Cortex of kidney (tissue), 1 donor: ENCODE measurements around the gene ASPDH.

Experiments
- DNase-seq: peaks from one replicate; lab custom pipeline; 2025; lab: John Stamatoyannopoulos, UW

ASPDH gene

GRCh38 chr19:50513746-50514345, at the start of gene ASPDH:
TSS of gene ASPDH (minus strand) at chr19:50513913. CDS start at chr19:50513823, 90 bp downstream.
- no peak for DNase-seq

DNA sequence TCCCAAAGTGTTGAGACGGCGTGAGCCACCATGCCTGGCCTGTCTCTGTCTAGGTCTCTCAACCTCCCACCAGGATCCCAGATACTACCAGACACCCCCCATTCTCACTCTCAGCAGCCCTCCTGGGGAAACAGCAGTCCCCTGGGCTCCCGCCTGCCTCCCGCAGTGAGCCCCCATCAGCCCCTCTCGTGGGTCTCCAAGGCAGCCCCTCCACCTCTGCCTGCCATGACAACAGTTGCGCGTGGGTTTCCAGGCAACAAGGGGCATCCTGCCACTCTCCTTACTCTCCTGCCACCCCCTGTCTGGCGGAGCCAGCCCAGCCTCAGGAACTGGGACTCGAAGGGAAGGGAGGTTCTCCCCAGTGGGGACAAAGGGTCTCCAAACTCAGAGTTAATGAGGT, 49.3 kb upstream of the ASPDH start:
- no peak for DNase-seq

DNA sequence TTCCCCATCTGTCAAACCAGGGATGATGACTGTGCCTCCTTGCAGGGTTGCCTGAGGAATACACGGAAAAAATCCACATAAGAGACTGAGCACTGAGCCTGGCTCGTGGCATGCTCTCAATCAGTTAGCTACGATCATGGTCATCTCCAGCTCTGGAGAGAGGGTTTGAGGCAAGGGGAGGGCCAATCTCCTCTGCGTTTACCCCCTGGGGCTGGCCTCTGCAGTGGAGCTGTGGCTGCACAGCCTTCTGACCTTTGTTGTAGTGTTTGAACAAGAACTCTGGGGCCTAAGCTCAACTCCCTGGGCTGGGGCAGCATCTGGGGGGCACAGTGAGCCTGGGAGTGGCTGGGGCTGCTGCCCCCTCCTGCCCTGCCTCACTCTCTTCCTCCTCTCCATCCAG, 48.6 kb upstream of the ASPDH start:
- DNase-seq, result no peak

- DNase-seq, result no peak
Measured at GRCh38 chr19:50559636-50560035, 45.9 kb upstream of the ASPDH start.

- DNase-seq, result no peak
Measured at GRCh38 chr19:50558449-50558848, 44.7 kb upstream of the ASPDH start.

GRCh38 chr19:50558039-50558438, 44.3 kb upstream of the ASPDH start:
- DNase-seq, result no peak

- DNase-seq, result no peak
Measured at GRCh38 chr19:50557009-50557613, 43.4 kb upstream of the ASPDH start.

- DNase-seq, result no peak
Measured at GRCh38 chr19:50556282-50557008, 42.7 kb upstream of the ASPDH start.

GRCh38 chr19:50555450-50556281, 42.0 kb upstream of the ASPDH start:
- no peak for DNase-seq

DNA sequence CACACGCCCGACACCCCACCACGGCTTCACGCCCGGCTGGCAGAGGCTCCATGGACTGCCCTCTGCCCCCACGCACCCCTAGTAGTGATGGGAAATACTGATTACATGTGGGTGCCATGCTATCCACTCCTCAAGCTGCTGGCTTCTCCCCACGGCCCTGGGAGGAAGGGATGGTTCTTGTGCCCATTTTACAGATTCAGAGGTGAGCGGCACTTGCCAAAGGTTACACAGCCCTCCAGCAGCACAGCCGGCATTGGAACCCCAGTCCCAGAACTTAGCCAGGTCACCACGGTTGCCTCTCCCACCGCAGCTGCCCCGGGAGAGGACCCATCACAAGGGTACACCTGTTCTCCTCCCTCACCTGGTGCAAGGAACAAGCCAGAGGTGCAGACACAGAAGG, 41.3 kb upstream of the ASPDH start:
- no peak for DNase-seq

DNA sequence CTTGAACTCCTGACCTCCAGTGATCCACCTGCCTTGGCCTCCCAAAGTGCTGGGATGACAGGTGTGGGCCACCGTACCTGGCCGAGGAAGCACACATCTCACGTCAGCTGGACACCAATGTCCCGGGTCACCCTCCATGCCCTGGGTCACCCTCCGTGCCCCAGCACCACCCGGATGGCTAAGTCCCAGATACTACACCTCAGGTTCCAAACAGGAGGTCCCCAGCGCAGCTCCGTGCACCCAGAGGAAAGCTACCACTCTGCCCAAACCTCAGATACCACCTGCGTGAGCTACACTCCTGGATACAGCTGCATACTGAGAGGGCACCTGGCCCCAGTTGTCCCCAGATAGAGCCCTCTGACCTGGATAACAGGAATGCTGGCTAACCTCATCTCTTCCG, 40.5 kb upstream of the ASPDH start:
- DNase-seq, result no peak

- DNase-seq, result no peak
Measured at GRCh38 chr19:50553134-50553703, 39.5 kb upstream of the ASPDH start.

DNA sequence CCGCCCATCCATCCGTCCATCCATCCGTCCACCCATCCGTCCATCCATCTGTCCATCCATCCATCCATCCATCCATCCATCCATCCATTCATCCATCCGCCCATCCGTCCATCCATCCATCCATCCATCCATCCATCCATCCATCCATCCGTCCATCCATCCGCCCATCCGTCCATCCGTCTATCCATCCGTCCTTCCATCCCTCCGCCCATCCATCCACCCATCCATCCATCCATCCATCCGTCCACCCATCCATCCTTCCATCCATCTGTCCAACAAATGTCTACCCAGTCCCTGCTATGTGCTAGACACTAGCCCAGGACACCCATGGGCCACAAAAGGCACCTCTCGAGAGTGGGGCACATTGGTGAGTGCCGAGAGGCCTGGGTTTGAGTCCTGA, 38.8 kb upstream of the ASPDH start:
- DNase-seq, result no peak

GRCh38 chr19:50551715-50552187, 38.0 kb upstream of the ASPDH start:
- no peak for DNase-seq

DNA sequence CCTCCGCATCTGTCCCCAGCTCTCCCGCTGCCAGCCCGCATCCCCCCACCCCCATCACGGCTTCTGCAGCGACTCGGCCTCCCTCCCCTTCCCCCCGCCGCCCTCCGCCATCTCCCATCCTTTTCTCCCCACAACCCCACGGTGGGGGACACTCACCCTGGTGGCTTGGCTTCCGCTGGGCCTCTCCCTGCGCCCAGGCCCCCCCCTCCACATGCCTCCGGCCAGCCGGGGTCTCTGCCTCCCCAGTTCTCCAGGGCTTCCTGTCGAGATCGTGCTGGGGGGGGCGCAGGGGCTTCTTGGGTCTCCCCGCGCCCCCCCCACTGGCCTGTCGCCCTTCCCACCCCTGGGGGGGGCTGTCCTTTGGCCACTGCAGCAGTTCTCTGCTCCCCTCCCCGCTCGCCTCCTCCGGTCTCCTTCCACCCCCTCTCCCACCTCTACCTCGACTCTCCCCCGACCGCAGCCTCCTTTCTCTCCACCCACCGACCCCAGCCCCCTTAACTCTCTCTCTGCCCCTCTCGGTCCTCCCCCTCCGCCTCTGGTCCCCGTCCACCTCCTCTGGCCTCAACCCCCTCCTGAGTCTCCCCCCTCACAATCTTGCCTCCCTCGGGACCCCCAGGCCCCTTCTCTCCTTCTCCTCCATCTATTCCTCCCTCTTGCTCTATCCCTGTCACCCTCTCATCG, 37.5 kb upstream of the ASPDH start:
- DNase-seq, result no peak

DNA sequence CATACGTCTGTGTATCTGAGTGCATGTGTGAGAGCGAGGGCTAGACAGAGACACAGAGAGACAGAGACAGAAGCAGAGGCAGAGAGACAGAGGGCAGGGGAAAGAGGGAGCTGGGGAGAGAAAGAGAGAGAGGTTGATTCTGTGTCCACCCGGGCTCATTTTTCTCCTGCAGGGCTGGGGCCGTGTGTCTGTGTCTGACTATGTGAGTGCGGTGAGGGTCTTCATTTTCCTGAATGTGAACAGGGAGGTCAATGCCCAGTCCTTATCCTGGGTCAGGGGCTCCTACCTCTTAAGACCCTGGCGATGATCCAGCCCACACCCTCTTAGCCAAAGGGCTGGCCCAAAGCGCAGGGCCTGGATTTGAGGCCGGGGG, 36.9 kb upstream of the ASPDH start:
- no peak for DNase-seq

- DNase-seq, result no peak
Measured at GRCh38 chr19:50549927-50550593, 36.3 kb upstream of the ASPDH start.

DNA sequence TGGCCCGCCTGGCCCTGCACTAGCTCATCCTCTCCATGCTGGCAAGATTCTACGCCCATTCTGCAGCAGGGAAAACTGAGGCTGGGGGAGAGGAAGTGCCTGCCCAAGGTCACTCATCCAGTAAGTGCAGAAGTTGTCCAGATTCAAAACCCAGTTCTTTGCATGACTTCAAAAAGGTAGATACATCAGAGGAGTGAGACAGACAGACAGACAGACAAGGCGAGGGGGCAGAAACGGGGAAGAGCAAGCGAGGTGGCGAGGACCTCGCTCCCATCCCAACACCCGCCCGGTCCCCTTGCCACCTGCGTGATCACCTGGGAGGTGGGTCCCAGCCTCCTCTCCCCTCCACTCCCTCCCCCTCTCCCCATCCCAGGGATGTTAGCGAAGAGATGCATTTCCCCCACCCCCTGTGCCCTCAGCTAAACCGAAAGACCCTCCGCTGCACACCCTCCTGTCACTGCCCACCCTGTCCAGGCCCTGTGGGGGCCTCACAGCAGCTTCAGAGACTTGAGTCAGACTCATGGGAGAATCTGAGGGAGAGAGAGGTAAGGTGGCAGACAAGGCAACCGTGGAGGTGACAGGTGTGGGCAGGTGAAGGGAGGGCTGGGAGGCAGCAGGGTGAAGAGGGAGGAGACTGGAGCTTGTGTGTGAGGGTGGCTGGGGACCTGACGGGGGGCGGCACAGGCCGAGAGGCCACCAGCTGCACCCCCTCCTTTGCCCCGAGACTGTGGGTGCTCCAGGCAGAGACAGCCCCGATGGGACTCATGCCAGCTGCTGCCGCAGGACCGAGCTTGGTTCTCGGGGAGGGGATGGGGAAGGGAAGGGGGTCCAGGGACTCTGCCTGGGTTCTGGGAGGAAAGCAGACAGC, 35.6 kb upstream of the ASPDH start:
- no peak for DNase-seq

GRCh38 chr19:50548191-50549058, 34.7 kb upstream of the ASPDH start:
- no peak for DNase-seq
